CD14-positive monocyte (primary cell): ENCODE results near the gene ANO4. TPM values are rescaled to one million over a fixed set of nuclear protein-coding genes. Genes with fewer than 3 reads are reported as not detected.

Experiments
- DNase-seq, 3 donors: peaks; one replicate each; pipeline ENCODE4 v3.0.0-alpha.2; 2011 to 2022
- H2AFZ ChIP-seq: 2 replicates; pipeline ENCODE4 v1.6.0; 2012; ENCODE audit warnings: mild to moderate bottlenecking, low read depth, low read length, inconsistent platforms; ENCODE audit not compliant: insufficient read depth, poor library complexity, severe bottlenecking
- H3K27ac ChIP-seq, 2 donors: 1 replicate in 1 of 2; 2 replicates in 1 of 2; pipeline ENCODE4 v1.5.1; 2012 to 2013; ENCODE audit warnings: low read length in 2 of 2, control low read depth in 1 of 2, inconsistent platforms in 1 of 2, low read depth in 1 of 2, mild to moderate bottlenecking in 1 of 2
- H3K27me3 ChIP-seq, 2 donors: one replicate each; pipeline versions ENCODE4 v1.6.0 to v1.6.1; 2011 to 2013; ENCODE audit warnings: low read length in 2 of 2; ENCODE audit not compliant: control insufficient read depth in 2 of 2, insufficient read depth in 2 of 2
- H3K36me3 ChIP-seq, 2 donors: replicated peaks in 1 of 2; 1 replicate in 1 of 2; 2 replicates in 1 of 2; pipeline versions ENCODE4 v1.5.1 to v1.6.1; 2012 to 2013; ENCODE audit warnings: low read length in 2 of 2, control low read depth in 1 of 2, inconsistent platforms in 1 of 2, mild to moderate bottlenecking in 1 of 2; ENCODE audit not compliant: insufficient read depth in 2 of 2, control insufficient read depth in 1 of 2
- H3K4me1 ChIP-seq, 2 donors: 1 replicate in 1 of 2; 2 replicates in 1 of 2; pipeline versions ENCODE4 v1.5.1 to v1.6.1; 2012 to 2013; ENCODE audit warnings: low read length in 2 of 2, control low read depth in 1 of 2, inconsistent platforms in 1 of 2, mild to moderate bottlenecking in 1 of 2, moderate library complexity in 1 of 2; ENCODE audit not compliant: insufficient read depth in 2 of 2, control insufficient read depth in 1 of 2
- H3K4me2 ChIP-seq: replicated peaks from 2 replicates; pipeline ENCODE3; 2012; ENCODE audit warnings: low read length, moderate library complexity, mild to moderate bottlenecking; ENCODE audit not compliant: poor library complexity, severe bottlenecking; ENCODE audit errors: extremely low read depth
- H3K4me3 ChIP-seq, 3 experiments: fragments of 200-600 bp in 1 of 3; sonication (generic) in 1 of 3; replicated peaks in 1 of 3; 1 replicate in 2 of 3; 2 replicates in 1 of 3; pipeline ENCODE4 v1.5.1; 2011 to 2013; ENCODE audit warnings: low read length in 3 of 3, mild to moderate bottlenecking in 3 of 3, control low read depth in 2 of 3, low read depth in 2 of 3, inconsistent platforms in 1 of 3, moderate library complexity in 1 of 3
- H3K79me2 ChIP-seq: 2 replicates; pipeline ENCODE4 v1.6.0; 2012; ENCODE audit warnings: mild to moderate bottlenecking, control low read depth, inconsistent platforms, low read length, moderate library complexity; ENCODE audit not compliant: insufficient read depth
- H3K9ac ChIP-seq: 2 replicates; pipeline ENCODE4 v1.6.0; 2017; ENCODE audit warnings: low read length, mild to moderate bottlenecking; ENCODE audit not compliant: insufficient read depth, poor library complexity, severe bottlenecking
- H3K9me3 ChIP-seq, 2 donors: replicated peaks in 1 of 2; 1 replicate in 1 of 2; 2 replicates in 1 of 2; pipeline versions ENCODE4 v1.5.1 to v1.6.1; 2012 to 2013; ENCODE audit warnings: low read length in 2 of 2, control low read depth in 1 of 2; ENCODE audit not compliant: control insufficient read depth in 1 of 2, insufficient read depth in 1 of 2
- H4K20me1 ChIP-seq: 2 replicates; pipeline ENCODE4 v1.6.0; 2012; ENCODE audit warnings: mild to moderate bottlenecking, low read length, control low read depth, moderate library complexity; ENCODE audit not compliant: insufficient read depth
- H3K27ac Mint-ChIP-seq, 7 donors: one replicate each; pipeline ENCODE4 v1.8.0; 2020; ENCODE audit warnings: mild to moderate bottlenecking in 7 of 7, mixed read lengths in 7 of 7, moderate library complexity in 6 of 7, inconsistent platforms in 2 of 7
- H3K27me3 Mint-ChIP-seq, 3 donors: one replicate each; pipeline ENCODE4 v1.8.0; 2021 to 2022; ENCODE audit warnings: low read depth in 3 of 3, mild to moderate bottlenecking in 3 of 3, mixed read lengths in 3 of 3, moderate library complexity in 3 of 3, inconsistent platforms in 1 of 3
- H3K36me3 Mint-ChIP-seq, 2 donors: one replicate each; pipeline ENCODE4 v1.8.0; 2020; ENCODE audit warnings: mixed read lengths in 2 of 2, inconsistent platforms in 1 of 2, mild to moderate bottlenecking in 1 of 2
- H3K4me1 Mint-ChIP-seq: one replicate; pipeline ENCODE4 v1.8.0; 2020; ENCODE audit warnings: mild to moderate bottlenecking, mixed read lengths
- H3K4me3 Mint-ChIP-seq, 2 donors: one replicate each; pipeline ENCODE4 v1.8.0; 2020; ENCODE audit warnings: mild to moderate bottlenecking in 2 of 2, mixed read lengths in 2 of 2, moderate library complexity in 1 of 2
- H3K9me3 Mint-ChIP-seq, 7 donors: one replicate each; pipeline ENCODE4 v1.8.0; 2020 to 2022; ENCODE audit warnings: mixed read lengths in 7 of 7, mild to moderate bottlenecking in 6 of 7, moderate library complexity in 6 of 7, inconsistent platforms in 2 of 7
- CTCF ChIP-seq: fragments of 200-600 bp; IDR thresholded peaks from one replicate; pipeline ENCODE4 v1.8.0; 2022; ENCODE audit warnings: antibody characterized with exemption, mild to moderate bottlenecking
- WGBS: methylation state at CpG from one replicate; pipeline ENCODE4 v1.1.5; 2013; ENCODE audit warnings: missing lambda C conversion rate; ENCODE audit not compliant: insufficient coverage; 5-methylcytosine and 5-hydroxymethylcytosine counted together
- intact Hi-C, 2 donors: fragments of 100-400 bp; cut with micrococcal nuclease; formaldehyde crosslinking; loops; one replicate each; pipeline versions ENCODE4 v1.15.0 to v1.15.1; 2023
- polyA plus RNA-seq, 3 donors: library from polyadenylated mRNA; depleted of rRNA in 1 of 3; unstranded in 2 of 3; stranded (reverse) in 1 of 3; fragments of 300-500 nt in 2 of 3; fragments of >200 nt in 1 of 3; fragmentation: Illumina TruSeq in 2 of 3; gene quantifications; 1 replicate in 2 of 3; 2 replicates in 1 of 3; pipeline ENCODE4 v1.2.3, GENCODE V29; 2012 to 2021

Gene ANO4
- polyA plus RNA-seq, 3 donors = not detected

- Histone ChIP-seq H3K27ac (no peak overlapping the region), H3K9me3 (no peaks in the 10 kb centered on the region), H3K27me3 (no peaks in the 10 kb centered on the region), H3K79me2 (no peaks in the 10 kb centered on the region), H2AFZ (no peak overlapping the region), H3K4me1 (no peaks in the 10 kb centered on the region), H3K4me3 (no peak overlapping the region), H4K20me1 (no peaks in the 10 kb centered on the region), H3K36me3 (no peaks in the 10 kb centered on the region), H3K4me2 (no peak overlapping the region), H3K9ac (no peak overlapping the region)
- peaks cover 2 to 3% (median 3%) of the 10 kb centered on the region in 3 donors for H3K27me3 Mint-ChIP-seq
- no peak overlapping the region for H3K4me3 Mint-ChIP-seq
- no peak for TF ChIP-seq CTCF
- no peak for DNase-seq
- WGBS = 86% methylated on average over 6 of the region's 7 CpGs
- no peak overlapping the region for H3K27ac Mint-ChIP-seq
- H3K4me1 Mint-ChIP-seq = no peaks in the 10 kb centered on the region
- intact Hi-C loops = no loop called here
- H3K36me3 Mint-ChIP-seq = no peaks in the 10 kb centered on the region
- peaks cover 0 to 7% (median 0%) of the 10 kb centered on the region in 7 donors for H3K9me3 Mint-ChIP-seq
These were observed 378.7 kb downstream of the ANO4 start for GRCh38 chr12:101173197-101173749.

- DNase-seq = no peak
- Mint-ChIP-seq H3K27me3 (peaks cover 2 to 4% (median 3%) of the 10 kb centered on the region in 3 donors), H3K4me1 (no peaks in the 10 kb centered on the region), H3K9me3 (peaks cover 0 to 7% (median 0%) of the 10 kb centered on the region in 7 donors), H3K27ac (no peak overlapping the region), H3K4me3 (no peak overlapping the region), H3K36me3 (no peaks in the 10 kb centered on the region)
- Histone ChIP-seq H3K27ac (no peak overlapping the region), H2AFZ (no peak overlapping the region), H4K20me1 (no peaks in the 10 kb centered on the region), H3K4me1 (no peaks in the 10 kb centered on the region), H3K27me3 (no peaks in the 10 kb centered on the region), H3K36me3 (no peaks in the 10 kb centered on the region), H3K4me3 (no peak overlapping the region), H3K9me3 (no peaks in the 10 kb centered on the region), H3K79me2 (no peaks in the 10 kb centered on the region), H3K4me2 (no peak overlapping the region), H3K9ac (no peak overlapping the region)
- no CpG with 5 or more reads among the region's 3 CpGs for WGBS
- intact Hi-C loops = no loop called here
- TF ChIP-seq CTCF = no peak
These were observed 380.0 kb downstream of the ANO4 start for GRCh38 chr12:101174541-101174940.

Other genes with a start within 250 kb of the ANO4 start
- 1 to 10 TPM in 2 of 3 donors, under 1 TPM in 1; 0.53 to 1.6 (median 1.1) TPM for gene GAS2L3, start 221.1 kb upstream of the ANO4 start, polyA plus RNA-seq